GM18507 (cell line): ENCODE data around the gene AKTIP.
A peak's percentile ranks its signal among the peaks of the same experiment; 100 is the strongest.
"Not testable (repeated sequence)": the region's sequence is repeated elsewhere in the genome, so short reads cannot be mapped to it uniquely, and the experiment has no call there.

ENCODE experiments used
- DNase-seq: peaks from one replicate; pipeline ENCODE4 v3.0.0; 2011; ENCODE audit warnings: low read depth; ENCODE audit not compliant: insufficient read length; ENCODE audit errors: extremely low spot score
- FAIRE-seq: peaks from 2 replicates; lab custom pipeline; 2011; peaks lifted over from hg19 to GRCh38; lab: Jason Lieb, UNC

Gene AKTIP

DNA sequence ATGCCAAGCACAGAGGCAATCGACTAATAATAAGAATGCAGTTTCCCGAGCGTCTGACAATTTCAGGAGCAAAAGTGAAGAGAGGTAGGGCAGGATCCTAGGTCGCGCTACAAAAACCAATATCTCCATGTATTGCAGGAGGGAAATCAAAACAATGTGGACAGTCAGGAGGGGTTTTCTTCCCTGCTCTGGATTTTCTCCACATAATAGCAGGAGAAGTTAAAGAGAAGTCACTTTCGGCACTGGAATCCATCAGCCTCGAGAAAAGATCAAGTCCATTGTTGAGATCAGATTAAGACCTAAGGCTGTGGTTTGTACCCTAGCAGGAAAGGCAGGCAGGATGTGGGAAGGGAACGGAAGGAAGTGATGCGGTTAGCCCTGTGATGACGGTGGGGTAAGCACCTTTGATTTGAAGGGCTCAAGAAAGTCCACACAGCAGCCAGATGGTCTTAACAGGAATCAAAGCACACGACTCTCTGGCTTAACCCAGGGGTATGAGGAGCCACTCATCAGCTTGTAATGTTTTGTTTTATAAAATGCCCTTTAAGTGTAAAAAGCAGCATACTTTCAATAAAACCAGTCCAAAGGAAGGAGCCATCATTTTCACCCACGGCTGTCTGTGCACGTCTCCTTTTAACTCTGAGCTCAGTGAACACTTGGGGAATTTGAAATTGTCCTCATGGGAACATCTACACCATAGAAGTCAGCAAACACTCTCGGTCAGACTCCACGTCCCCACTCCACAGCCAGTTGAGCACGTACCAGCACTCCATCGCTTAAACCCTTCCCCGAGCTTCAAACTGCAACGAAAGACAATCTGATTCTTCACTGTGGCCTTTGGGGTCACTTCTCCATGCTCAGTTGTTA is 15.8 kb upstream of the AKTIP start:
- peak; percentile 79 for DNase-seq

DNA sequence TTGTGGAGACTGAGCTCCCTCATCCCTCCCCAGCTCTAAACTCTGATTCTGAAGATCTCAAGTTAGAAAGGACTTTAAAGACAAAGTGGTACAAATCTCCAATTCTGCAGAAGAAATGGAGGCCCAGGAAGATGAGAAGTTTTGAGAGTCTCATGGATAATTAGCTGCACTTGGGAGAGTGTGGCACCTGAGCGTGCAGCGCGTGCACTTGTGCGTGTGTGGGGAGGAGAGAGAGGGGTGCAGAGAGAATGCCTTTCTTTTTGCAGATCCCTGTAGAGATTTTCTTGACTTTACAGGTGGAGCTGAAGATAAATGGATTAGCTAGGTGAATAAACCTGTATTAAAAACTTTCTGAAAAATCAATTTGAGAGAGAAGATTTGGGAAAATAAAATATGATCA is 14.8 kb upstream of the AKTIP start:
- FAIRE-seq (no peak), DNase-seq (no peak)

More for the DNA sequence above, 15.8 kb upstream of the AKTIP start:
- peak; percentile 95 for FAIRE-seq

DNA sequence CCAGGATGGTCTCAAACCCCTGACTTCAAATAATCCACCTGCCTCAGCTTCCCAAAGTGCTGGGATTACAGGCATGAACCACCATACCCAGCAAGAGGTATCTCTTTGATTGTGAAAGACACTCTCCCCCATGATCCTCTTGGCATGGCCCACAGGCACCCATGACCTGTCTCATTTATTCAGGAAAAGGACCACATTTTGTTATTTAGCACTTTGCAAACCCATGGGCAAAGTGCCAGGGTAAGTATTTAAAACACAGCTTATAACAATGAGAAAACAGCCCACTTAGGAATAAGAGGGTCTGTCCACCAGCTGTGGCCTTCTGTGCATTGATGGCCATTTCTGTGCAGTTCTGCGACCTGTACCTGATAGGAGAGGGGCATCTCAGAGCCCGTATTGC is 12.8 kb upstream of the AKTIP start:
- FAIRE-seq (no peak), DNase-seq (no peak)

DNA sequence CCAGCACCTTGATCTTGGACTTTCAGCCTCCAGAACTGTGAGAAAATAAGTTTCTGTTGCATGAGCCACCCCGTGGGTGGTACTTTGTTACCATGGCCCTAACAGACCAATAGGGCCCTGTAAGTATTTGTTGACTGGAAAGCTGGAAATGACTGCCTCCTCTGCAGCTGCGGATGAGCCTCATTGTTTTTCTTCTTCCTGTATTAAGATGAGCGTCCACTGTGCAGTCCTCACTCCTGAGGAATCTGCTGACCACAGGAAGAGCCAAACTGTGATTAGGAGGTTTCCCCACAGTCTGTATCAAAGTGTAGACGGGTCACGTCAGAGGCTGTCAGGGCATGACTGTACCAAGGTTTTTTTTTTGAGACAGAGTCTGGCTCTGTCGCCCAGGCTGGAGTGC is 12.2 kb upstream of the AKTIP start:
- DNase-seq, result no peak
- FAIRE-seq, result no peak

DNA sequence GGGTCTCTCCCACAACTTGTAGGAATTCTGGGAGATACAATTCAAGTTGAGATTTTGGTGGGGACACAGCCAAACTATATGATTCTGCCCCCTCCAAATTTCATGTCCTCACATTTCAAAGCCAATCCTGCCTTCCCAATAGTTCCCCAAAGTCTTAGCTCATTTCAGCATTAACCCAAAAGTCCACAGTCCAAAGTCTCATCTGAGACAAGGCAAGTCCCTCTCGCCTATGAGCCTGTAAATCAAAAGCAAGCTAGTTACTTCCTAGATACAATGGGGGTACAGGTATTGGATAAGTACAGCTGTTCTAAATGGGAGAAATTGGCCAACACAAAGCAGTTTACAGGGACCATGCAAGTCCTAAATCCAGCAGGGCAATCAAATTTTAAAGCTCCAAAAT is 9.8 kb upstream of the AKTIP start:
- DNase-seq, FAIRE-seq: not testable (repeated sequence)

DNA sequence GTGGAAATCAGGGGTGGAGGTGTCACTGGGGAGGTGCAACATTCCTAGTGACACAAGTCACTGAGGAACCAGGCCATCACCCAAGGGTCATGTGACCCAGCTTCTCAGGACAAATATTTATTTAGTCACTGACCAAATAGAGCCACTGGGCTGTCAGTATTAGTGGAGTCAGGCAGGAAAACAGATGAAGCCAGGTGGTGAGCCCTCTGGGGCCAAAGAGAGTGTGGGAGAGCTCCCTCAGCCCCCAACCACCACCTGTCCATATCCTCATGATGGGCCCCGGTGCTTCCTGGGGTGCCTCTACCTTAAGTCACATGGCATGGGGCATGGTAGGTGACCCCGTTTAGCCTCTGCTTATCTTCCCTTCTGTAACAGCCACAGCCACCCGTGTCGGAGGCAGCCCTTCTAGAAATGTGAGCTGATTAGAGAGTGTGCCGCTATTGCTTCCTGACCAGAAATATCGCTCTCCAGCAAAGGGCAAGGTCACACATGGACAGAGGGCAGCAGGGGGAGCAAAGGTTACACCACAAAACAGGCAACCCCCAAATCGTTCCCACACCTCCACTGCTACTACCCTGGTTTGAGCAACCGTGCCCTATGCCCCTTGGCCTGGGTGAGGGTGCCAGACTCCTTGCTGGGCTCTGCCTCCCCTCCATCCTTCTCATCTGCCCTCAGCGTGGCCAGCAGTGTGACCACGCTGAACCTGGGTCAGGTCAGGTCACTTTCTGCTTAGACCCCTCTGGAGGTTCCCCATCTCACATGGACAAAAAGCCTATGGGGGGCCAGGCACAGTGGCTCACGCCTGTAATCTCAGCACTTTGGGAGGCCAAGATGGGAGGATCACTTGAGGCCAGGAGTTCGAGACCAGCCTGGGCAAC is 8.6 kb upstream of the AKTIP start:
- no peak for FAIRE-seq

DNA sequence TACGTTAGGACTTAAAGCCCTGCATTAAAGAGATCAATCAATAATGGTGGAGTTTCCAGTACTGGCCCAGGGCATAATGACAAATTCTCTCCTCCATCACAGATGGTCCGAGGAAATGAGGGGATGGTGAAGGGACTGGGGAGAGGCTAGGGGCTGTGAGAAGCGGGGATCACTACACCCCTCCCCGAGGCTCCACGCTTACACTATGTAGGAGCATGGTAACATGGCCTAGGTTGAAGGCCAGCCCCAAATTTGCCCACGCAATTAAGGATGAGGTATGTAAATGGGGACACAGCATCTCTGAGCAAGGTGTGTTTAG is 8.0 kb upstream of the AKTIP start:
- FAIRE-seq (no peak), DNase-seq (no peak)

More for the DNA sequence above, 8.6 kb upstream of the AKTIP start:
- DNase-seq, result no peak

DNA sequence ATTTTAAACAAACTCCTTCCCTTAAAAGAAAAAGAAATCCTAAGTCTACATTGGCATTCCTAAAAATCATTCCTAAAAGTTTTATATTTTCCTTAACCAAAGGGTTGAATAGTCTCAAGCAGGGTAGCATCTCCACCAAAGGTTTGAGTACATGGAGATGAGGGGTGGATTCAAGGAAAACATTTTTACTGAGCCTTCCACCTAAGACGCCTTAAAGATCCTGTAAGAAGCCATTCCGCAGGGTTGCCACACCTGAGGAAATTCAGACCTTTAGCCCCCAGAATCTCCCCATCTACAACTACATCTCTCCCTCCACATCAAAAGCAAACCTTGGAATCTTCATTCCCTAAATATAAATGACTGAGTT is 7.7 kb upstream of the AKTIP start:
- FAIRE-seq (no peak), DNase-seq (no peak)

DNA sequence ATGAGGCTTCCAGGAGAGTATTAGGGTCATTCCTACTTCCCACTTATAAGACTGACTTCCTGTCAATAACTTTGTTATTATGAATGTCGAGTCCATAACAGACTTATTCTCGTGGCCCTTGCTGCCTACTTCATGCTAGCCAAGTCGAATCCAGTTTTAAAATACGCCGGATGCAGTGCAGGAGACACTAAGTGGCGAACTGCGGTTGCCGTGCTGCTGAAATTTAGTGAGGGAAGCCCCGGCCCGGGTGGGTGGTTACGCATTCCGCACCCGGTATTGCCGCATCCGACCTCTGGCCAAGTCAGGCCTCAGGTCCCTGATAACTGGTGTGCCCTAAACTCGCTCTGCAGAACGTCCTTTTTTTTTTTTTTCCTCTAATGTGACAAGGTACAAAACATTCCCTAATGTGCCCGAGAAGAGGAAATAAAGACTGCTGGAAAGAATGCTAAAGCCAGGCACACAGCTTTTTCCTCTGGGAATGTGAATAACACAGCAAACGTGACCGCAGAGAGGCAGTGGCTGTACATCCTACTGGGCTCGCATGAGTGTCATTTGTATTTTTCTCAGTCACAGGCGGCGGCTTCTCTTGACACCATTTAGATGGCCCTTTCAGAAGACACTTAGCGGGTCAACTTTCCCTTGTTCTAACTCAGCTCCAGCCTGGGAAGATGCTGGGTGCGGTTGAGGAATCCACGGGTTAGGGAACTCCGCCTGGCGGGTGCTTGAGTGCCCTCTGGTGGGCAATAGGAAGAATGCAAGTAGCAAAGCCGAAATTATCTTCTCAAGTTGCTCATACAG is 7.1 kb upstream of the AKTIP start:
- DNase-seq (no peak), FAIRE-seq (peak; percentile 77)

DNA sequence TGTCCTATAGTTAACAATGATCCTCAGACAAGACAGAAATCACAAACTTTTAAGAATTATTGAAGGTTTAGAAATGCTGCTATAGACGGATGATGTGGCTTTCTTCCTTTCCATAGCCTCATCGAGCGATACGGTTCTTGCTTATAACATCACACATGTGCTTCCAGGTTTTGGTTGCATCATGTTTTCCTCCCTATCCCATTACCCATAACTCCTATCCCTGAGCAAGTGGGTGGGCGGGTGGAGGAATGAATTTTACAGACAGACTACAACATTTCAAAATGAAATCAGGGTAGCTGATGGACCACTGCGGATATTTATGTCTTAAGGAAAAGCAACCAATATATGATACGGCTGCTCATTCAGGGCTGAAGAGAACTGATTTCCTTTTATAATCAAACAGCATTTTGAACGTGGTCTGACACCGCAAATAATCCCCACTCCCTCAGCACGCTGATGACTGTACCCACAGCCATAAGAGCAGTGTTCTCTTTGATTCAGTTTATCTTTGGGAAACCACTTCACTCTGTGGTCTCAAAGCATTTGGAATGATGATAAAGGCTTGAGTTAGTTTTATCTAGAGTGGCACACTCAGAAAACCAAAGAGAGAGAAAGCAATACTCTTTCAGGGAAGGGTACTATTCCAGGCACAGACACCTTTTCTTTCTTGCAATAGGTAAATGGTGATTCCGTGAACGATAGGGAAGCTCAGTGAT is 4.6 kb upstream of the AKTIP start:
- FAIRE-seq, result no peak
- DNase-seq, result no peak

DNA sequence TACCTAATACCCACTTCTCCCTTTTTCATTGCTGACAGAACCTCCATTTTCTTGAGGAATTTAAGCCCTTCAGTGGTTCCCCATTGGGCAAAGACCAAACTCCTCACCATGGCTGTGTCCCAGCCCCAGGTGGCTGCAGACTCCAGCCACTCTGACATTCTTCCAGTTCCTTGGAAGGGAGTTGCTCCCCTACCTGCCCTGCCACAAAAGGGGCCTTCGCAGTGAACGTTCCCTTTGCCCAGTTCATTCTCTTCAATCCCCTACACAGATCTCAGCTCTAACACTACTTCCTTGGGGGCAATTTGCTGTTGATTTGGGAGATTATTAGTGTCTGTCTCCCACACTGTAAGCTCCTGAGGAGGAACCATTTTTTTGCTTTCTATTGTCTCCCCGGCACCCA is 3.2 kb upstream of the AKTIP start:
- no peak for DNase-seq
- FAIRE-seq, result no peak

DNA sequence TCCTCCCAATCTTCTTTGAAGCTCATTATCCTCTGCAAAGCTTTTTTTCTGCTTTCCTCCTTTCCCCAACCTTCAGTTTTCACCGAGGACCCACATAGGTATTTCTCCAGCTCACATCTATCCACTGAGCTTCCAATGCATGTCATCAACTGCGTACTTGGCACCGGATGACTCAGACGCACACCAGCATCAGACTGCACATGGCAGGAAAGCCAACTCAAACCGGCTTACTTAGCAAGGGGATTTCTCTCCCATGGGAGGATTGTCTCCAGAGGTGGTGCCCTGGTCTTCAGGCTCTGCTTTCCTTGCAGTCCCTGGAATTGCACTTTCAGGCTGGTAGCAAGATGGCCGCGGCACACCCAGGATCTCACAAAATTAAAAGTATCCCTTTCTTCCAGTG is 1.7 kb upstream of the AKTIP start:
- DNase-seq (no peak), FAIRE-seq (no peak)

DNA sequence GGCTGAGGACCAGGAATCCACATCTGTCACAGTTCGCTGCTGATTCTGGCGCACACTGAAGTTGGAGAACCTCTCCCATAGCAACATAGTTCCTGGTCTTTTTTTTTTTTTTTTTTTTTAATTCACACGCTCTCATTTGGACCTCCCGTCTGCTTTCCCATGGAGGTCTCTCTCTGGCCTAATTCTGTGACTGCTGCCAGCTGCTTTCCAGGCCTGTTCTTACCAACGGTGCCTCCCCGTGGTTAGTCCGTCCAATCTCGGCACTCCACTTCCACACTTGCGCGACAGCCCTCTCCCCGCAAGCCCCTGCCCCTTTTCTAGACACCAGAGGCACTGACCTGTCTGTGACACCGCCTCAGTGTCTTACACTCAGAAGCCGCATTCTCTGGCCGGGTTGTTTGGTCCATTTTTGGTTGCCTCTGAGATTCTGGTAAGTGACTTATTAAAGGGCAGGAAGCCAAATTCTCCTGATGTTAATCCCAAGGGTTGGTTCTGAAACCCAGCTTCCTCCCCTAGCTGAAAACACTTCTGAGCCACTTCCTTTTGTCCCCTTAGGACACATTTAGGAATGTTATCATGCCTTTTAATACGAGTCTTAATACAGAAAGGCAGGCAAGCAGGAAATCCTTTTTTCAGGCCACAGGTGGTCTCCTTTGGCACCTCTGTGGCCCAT is 1.1 kb upstream of the AKTIP start:
- no peak for DNase-seq

DNA sequence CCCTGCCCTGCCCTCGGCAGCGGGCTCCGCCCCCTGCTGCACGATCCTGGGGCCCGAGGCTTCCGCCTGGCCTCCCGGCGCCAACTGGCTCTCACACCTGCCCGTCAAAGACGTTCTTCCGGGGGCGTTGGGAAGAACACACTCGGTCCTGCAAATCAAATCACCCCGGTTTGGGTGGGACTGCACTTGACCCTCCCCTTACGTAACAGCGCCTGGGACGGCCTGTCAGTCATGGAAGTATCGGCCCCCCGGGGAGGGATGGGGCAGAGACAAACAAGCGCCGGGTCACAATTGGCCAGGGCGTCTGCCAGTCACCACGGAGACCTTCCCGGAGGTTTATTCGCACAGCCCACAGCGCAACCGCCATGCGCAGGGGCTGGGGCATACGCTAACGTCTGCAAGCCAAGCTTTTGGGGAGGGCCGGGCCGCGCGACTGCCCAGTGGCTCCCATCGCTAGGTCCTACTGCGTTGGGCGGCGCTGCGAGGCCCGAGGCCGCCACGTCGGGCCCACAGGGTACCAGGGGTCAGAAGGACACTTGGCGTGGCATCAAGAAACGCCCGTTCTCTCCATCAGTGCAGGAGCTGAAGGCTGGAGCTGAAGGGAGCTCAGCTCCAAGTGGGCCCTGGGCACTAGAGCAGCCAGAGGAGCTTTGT is 388 bp upstream of the AKTIP start:
- peak; percentile 99 for FAIRE-seq
- peak; percentile 95 for DNase-seq

More for the DNA sequence above, 1.1 kb upstream of the AKTIP start:
- peak; percentile 72 for FAIRE-seq

DNA sequence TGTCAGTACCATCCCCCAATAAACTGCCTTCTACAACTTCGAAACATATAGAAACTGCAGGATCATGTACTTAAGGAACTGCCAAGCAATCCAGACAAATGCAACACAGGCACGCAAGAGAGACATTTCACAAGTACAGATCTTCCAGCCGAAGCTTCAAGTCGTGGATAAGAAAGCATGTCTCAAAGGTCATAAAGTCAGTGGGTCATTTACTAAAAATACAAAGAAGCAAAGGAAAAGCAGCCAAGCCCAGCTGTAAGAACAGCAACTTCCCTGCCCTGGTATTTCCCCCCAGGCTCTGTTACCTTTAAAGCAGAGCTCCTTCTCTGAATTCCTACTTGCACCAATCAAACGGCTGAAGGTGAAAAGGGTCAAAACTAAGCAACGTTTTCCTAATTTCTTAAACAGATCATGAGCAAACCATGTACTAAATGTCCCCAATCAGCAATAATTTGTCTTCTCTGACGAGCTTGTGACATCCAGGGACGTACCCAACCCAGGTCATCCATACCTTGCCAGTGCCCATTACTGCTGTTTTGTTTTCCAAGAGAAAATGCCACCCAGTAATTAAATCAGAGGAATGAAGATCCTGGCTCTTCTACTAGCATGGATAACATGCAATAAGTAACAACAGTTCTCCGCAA is 1.7 kb downstream of the AKTIP start:
- no peak for FAIRE-seq

DNA sequence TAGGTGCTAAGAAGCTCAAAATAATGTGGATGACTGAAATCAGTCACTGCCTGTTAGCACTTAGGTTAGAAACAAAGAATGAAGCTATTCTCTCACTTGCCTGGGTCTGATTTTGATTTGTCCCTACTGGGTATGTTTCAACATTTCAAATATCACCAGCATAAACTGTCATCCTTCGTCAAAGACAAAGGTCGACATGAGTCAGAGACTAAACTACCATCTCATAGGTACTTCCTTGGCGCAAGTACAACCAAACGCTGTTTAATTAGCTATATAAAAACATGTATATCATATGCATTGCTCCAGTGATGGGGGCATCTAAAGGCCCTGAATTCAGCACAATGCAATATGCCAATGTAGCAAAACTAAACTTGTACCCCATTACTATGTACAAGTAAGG is 4.0 kb downstream of the AKTIP start:
- FAIRE-seq (no peak), DNase-seq (no peak)

More for the DNA sequence above, 1.7 kb downstream of the AKTIP start:
- DNase-seq, result no peak

DNA sequence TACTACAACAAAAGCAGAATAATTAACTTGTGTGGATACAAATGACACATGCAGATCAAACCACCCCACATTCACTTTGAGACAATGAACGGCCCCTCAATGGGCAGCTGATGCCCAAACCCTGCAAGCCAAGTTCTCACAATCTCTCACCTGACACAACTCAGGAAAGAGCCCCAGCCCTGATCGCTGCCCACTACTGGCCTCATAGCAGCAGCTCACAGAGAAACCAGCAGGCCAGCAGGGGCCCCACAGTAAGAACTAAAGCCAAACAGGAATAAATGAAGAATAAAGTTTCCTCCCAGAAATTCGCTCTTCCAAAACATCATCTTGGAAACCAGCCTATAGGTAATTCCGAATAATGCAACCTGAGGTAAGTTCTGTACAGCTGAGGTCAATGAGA is 7.7 kb downstream of the AKTIP start:
- FAIRE-seq (no peak), DNase-seq (no peak)

DNA sequence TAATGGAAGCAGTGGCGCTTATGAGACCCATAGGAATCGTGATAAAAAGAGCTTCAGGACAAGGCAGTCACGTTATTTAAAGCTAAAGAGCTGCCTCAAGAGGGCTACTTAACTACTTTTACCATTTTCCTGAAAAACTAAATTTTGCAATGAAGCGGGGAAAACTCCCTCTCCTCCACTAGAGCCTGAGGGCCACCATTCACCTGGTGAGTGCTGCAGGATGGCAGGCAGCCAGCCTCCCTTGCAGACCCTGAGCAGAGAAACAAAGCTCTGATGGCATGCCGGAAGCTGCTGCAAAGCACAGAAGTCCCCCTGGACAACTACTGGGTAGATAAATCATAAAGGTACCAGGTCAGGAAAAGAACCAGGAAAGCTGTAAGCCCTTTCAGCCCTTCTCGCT is 8.4 kb downstream of the AKTIP start:
- FAIRE-seq, result no peak
- no peak for DNase-seq
